H9 (cell line): ENCODE measurements around the gene WWC1. TPM values are rescaled to one million over a fixed set of nuclear protein-coding genes. Genes with fewer than 3 reads are reported as not detected.

Experiments
- DNase-seq: peaks from one replicate; pipeline ENCODE4 v3.0.0-alpha.2; 2017
- H2AFZ ChIP-seq: one replicate; pipeline ENCODE4 v1.6.1; 2013; ENCODE audit warnings: mild to moderate bottlenecking, low read length, control low read depth, moderate library complexity
- H2AK5ac ChIP-seq: 2 replicates; pipeline ENCODE4 v1.6.1; 2013; ENCODE audit warnings: low read length, control low read depth, mixed read lengths; ENCODE audit not compliant: insufficient read length
- H2BK120ac ChIP-seq: one replicate; pipeline ENCODE4 v1.6.1; 2013; ENCODE audit warnings: low read depth, mild to moderate bottlenecking, low read length, control low read depth, inconsistent platforms; ENCODE audit not compliant: poor library complexity, severe bottlenecking
- H2BK12ac ChIP-seq: 2 replicates; pipeline ENCODE4 v1.6.1; 2013; ENCODE audit warnings: low read length, control low read depth, mixed read lengths, low read depth; ENCODE audit not compliant: insufficient read length
- H2BK15ac ChIP-seq: 2 replicates; pipeline ENCODE4 v1.6.1; 2013; ENCODE audit warnings: low read depth, low read length, control low read depth
- H2BK20ac ChIP-seq: one replicate; pipeline ENCODE4 v1.6.1; 2013; ENCODE audit warnings: low read depth, mild to moderate bottlenecking, low read length, control low read depth, inconsistent platforms; ENCODE audit not compliant: poor library complexity, severe bottlenecking
- H2BK5ac ChIP-seq: 2 replicates; pipeline ENCODE4 v1.6.1; 2013; ENCODE audit warnings: low read length, control low read depth, mixed read lengths; ENCODE audit not compliant: insufficient read length
- H3K14ac ChIP-seq: 2 replicates; pipeline ENCODE4 v1.6.1; 2013; ENCODE audit warnings: low read length, control low read depth; ENCODE audit not compliant: insufficient read depth
- H3K18ac ChIP-seq: 2 replicates; pipeline ENCODE4 v1.6.1; 2013; ENCODE audit warnings: low read depth, mild to moderate bottlenecking, mixed read lengths, low read length, control low read depth; ENCODE audit not compliant: insufficient read length
- H3K23ac ChIP-seq: 2 replicates; pipeline ENCODE4 v1.6.1; 2013; ENCODE audit warnings: low read length, control low read depth, mixed read lengths, low read depth; ENCODE audit not compliant: insufficient read length
- H3K23me2 ChIP-seq: 2 replicates; pipeline ENCODE4 v1.6.1; 2013; ENCODE audit warnings: low read depth, mild to moderate bottlenecking, mixed read lengths, low read length, control low read depth; ENCODE audit not compliant: insufficient read length, poor library complexity, severe bottlenecking
- H3K27ac ChIP-seq: 2 replicates; pipeline ENCODE4 v1.5.1; 2013; ENCODE audit warnings: low read length, control low read depth, mixed read lengths, low read depth; ENCODE audit not compliant: insufficient read length
- H3K27me3 ChIP-seq: 2 replicates; pipeline ENCODE4 v1.6.1; 2013; ENCODE audit warnings: low read length, control low read depth, inconsistent platforms; ENCODE audit not compliant: insufficient read depth
- H3K4ac ChIP-seq: 2 replicates; pipeline ENCODE4 v1.6.1; 2013; ENCODE audit warnings: low read depth, mild to moderate bottlenecking, control low read depth, inconsistent platforms, low read length, moderate library complexity
- H3K4me1 ChIP-seq: 2 replicates; pipeline ENCODE4 v1.6.1; 2013; ENCODE audit warnings: low read length, control low read depth, inconsistent platforms; ENCODE audit not compliant: insufficient read depth
- H3K4me2 ChIP-seq: 2 replicates; pipeline ENCODE4 v1.6.1; 2013; ENCODE audit warnings: low read length, control low read depth, mixed read lengths; ENCODE audit not compliant: insufficient read length, insufficient read depth
- H3K56ac ChIP-seq: 2 replicates; pipeline ENCODE4 v1.6.1; 2013; ENCODE audit warnings: low read depth, mild to moderate bottlenecking, mixed read lengths, low read length, control low read depth; ENCODE audit not compliant: insufficient read length
- H3K79me1 ChIP-seq: 2 replicates; pipeline ENCODE4 v1.6.1; 2013; ENCODE audit warnings: low read depth, mild to moderate bottlenecking, moderate library complexity, low read length, control low read depth, inconsistent platforms; ENCODE audit not compliant: insufficient read depth, poor library complexity, severe bottlenecking
- H3K79me2 ChIP-seq: 2 replicates; pipeline ENCODE4 v1.6.1; 2013; ENCODE audit warnings: low read length, control low read depth, inconsistent platforms; ENCODE audit not compliant: insufficient read depth
- H3K9ac ChIP-seq: 2 replicates; pipeline ENCODE4 v1.6.1; 2013; ENCODE audit warnings: low read length, control low read depth, mixed read lengths; ENCODE audit not compliant: insufficient read length; ENCODE audit errors: extremely low read depth
- H3K9me3 ChIP-seq: one replicate; pipeline ENCODE4 v1.6.1; 2013; ENCODE audit warnings: low read depth, low read length, inconsistent platforms; ENCODE audit not compliant: control insufficient read depth
- H3T11ph ChIP-seq: one replicate; pipeline ENCODE4 v1.6.1; 2013; ENCODE audit warnings: mild to moderate bottlenecking, low read length, control low read depth, inconsistent platforms
- H4K20me1 ChIP-seq: one replicate; pipeline ENCODE4 v1.6.1; 2013; ENCODE audit not compliant: control insufficient read depth, insufficient read length, insufficient read depth
- H4K5ac ChIP-seq: 2 replicates; pipeline ENCODE4 v1.6.1; 2013; ENCODE audit warnings: low read depth, mild to moderate bottlenecking, mixed read lengths, low read length, control low read depth; ENCODE audit not compliant: insufficient read length
- H4K8ac ChIP-seq: replicated peaks from 2 replicates; pipeline ENCODE4 v1.6.1; 2013; ENCODE audit warnings: low read length, control low read depth, mixed read lengths, low read depth; ENCODE audit not compliant: insufficient read length
- H4K91ac ChIP-seq: 2 replicates; pipeline ENCODE4 v1.6.1; 2013; ENCODE audit warnings: low read depth, mild to moderate bottlenecking, moderate library complexity, mixed read lengths, low read length, control low read depth; ENCODE audit not compliant: insufficient read length
- H3K27ac Mint-ChIP-seq, 3 experiments: 2 replicates in 2 of 3; 3 replicates in 1 of 3; pipeline ENCODE4 v1.8.0; 2020 to 2021; ENCODE audit warnings: mixed read lengths in 3 of 3, mild to moderate bottlenecking in 1 of 3, moderate library complexity in 1 of 3
- H3K27me3 Mint-ChIP-seq: 2 replicates; pipeline ENCODE4 v1.8.0; 2021; ENCODE audit warnings: low read depth, mild to moderate bottlenecking, moderate library complexity, mixed read lengths
- H3K36me3 Mint-ChIP-seq, 3 experiments: 2 replicates in 2 of 3; 3 replicates in 1 of 3; pipeline ENCODE4 v1.8.0; 2020 to 2021; ENCODE audit warnings: low read depth in 3 of 3, mixed read lengths in 3 of 3; ENCODE audit not compliant: insufficient read depth in 1 of 3
- H3K4me1 Mint-ChIP-seq, 2 experiments: 2 replicates each; pipeline ENCODE4 v1.8.0; 2020; ENCODE audit warnings: mixed read lengths in 2 of 2
- H3K4me3 Mint-ChIP-seq, 2 experiments: 2 replicates in 1 of 2; 3 replicates in 1 of 2; pipeline ENCODE4 v1.8.0; 2020 to 2021; ENCODE audit warnings: mild to moderate bottlenecking in 2 of 2, mixed read lengths in 2 of 2, moderate library complexity in 1 of 2
- H3K9me3 Mint-ChIP-seq, 2 experiments: 2 replicates in 1 of 2; 3 replicates in 1 of 2; pipeline ENCODE4 v1.8.0; 2020; ENCODE audit warnings: mild to moderate bottlenecking in 2 of 2, mixed read lengths in 2 of 2, moderate library complexity in 1 of 2
- CTCF ChIP-seq: fragments of 200-600 bp; sonication (generic); conservative IDR thresholded peaks from 3 replicates; pipeline ENCODE4 v1.8.0; 2021; ENCODE audit warnings: antibody characterized with exemption, mild to moderate bottlenecking
- WGBS: extraction: QIAGEN DNeasy Blood & Tissue Kit; methylation state at CpG from one replicate; pipeline ENCODE4 v1.1.7; 2013; ENCODE audit warnings: missing lambda C conversion rate, low lambda C conversion rate, mixed read lengths; ENCODE audit not compliant: insufficient read length; ENCODE audit errors: extremely low coverage; 5-methylcytosine and 5-hydroxymethylcytosine counted together
- total RNA-seq: library from RNA; stranded (reverse); gene quantifications from 2 replicates; pipeline ENCODE4 v1.2.1, GENCODE V29; 2021

Gene WWC1
- total RNA-seq, 1 experiment from 2014 or later: 28.2 TPM

- H2BK20ac ChIP-seq: no peak overlapping the region
- no peak overlapping the region for H2BK5ac ChIP-seq
- WGBS: no CpG with 5 or more reads among the region's 3 CpGs
- no peak overlapping the region for H4K5ac ChIP-seq
- H3K27ac ChIP-seq: no peak overlapping the region
- Mint-ChIP-seq H3K4me1 (no peaks in the 10 kb centered on the region), H3K9me3 (no peaks in the 10 kb centered on the region), H3K36me3 (peaks cover 13 to 47% (median 43%) of the 10 kb centered on the region in 3 experiments; a peak in 6 of 7 replicates), H3K27ac (no peak overlapping the region; a peak in 1 of 7 replicates), H3K27me3 (no peaks in the 10 kb centered on the region), H3K4me3 (no peak overlapping the region)
- no peak overlapping the region for H3K4ac ChIP-seq
- no peak overlapping the region for H3T11ph ChIP-seq
- no peak overlapping the region for H3K56ac ChIP-seq
- H3K23me2 ChIP-seq: no peaks in the 10 kb centered on the region
- no peak overlapping the region for H2AK5ac ChIP-seq
- no peaks in the 10 kb centered on the region for H3K79me1 ChIP-seq
- H3K9ac ChIP-seq: no peak overlapping the region
- TF ChIP-seq CTCF: no peak
- no peaks in the 10 kb centered on the region for H3K9me3 ChIP-seq
- no peaks in the 10 kb centered on the region for H4K20me1 ChIP-seq
- H3K18ac ChIP-seq: no peak overlapping the region
- H2AFZ ChIP-seq: no peak overlapping the region
- no peak overlapping the region for H3K14ac ChIP-seq
- no peak overlapping the region for H3K4me2 ChIP-seq
- no peak overlapping the region for H4K8ac ChIP-seq
- H3K23ac ChIP-seq: no peak overlapping the region
- no peak overlapping the region for H4K91ac ChIP-seq
- no peak for DNase-seq
- H2BK120ac ChIP-seq: no peak overlapping the region
- no peaks in the 10 kb centered on the region for H3K4me1 ChIP-seq
- H2BK12ac ChIP-seq: no peak overlapping the region
- no peaks in the 10 kb centered on the region for H3K27me3 ChIP-seq
- no peak overlapping the region for H2BK15ac ChIP-seq
- no peaks in the 10 kb centered on the region for H3K79me2 ChIP-seq
Measured at GRCh38 chr5:168411871-168412270, 120.4 kb downstream of the WWC1 start.
